Measurements from ENCODE around the gene ATP2B1. TPM values are rescaled to one million over a fixed set of nuclear protein-coding genes. Genes with fewer than 3 reads are reported as not detected.
A peak's percentile ranks its signal among the peaks of the same experiment; 100 is the strongest.

The ATP2B1 gene
- total RNA-seq, 1 donor = 56.8 TPM

DNA sequence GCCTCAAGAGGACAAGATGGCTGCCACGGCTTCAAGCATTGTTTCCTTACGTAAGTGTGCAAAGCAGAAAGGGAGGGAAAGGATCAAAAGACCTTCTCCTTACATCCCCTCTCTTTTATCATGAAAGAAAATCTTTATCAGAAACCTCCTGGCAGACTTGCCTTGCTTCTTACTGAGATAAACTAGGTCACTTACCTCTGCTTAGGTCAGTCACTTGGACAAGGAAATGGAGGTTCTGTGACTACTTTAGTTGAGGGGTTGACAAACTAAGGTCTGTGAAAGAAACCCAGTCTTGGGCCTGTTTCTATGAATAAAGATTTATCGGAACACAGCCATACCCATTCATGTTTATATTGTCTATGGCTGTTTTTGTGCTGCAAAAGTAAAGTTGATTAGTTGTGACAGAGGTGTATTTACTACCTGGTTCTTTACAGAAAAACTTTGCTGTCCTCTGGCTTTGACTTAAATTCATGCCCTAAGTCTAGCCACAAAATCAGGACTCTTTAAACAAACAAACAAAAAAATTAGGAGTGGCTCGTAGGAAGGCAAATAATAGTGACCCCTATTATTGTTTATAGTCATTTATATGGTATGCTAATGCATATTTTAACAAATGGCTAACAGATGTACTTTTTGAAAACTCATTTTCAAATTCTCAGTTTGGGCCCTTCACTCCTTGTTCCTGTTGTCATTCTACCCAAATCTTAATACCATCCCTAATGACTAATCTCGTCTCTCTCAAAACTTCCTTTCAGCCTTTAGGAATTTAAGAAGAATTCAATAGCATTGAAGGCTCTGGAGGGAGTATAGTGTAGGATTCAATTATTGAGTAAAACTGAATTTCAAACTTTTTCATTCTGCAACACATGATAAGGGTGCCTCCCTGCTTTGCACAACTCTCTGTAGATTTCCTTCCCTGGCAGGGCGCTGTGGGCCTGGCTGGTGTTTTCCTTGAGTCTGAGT is 42.0 kb upstream of the ATP2B1 start:
- DNase-seq (ENCODE audit: low read depth) = peak; percentile 47
- TF ChIP-seq, protein P1, sequence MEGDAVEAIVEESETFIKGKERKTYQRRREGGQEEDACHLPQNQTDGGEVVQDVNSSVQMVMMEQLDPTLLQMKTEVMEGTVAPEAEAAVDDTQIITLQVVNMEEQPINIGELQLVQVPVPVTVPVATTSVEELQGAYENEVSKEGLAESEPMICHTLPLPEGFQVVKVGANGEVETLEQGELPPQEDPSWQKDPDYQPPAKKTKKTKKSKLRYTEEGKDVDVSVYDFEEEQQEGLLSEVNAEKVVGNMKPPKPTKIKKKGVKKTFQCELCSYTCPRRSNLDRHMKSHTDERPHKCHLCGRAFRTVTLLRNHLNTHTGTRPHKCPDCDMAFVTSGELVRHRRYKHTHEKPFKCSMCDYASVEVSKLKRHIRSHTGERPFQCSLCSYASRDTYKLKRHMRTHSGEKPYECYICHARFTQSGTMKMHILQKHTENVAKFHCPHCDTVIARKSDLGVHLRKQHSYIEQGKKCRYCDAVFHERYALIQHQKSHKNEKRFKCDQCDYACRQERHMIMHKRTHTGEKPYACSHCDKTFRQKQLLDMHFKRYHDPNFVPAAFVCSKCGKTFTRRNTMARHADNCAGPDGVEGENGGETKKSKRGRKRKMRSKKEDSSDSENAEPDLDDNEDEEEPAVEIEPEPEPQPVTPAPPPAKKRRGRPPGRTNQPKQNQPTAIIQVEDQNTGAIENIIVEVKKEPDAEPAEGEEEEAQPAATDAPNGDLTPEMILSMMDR (IDR thresholded peaks at IDR 0.05; ENCODE audit: insufficient read depth, low read length) = no peak
- no peak overlapping the region for H3K4me3 ChIP-seq (ENCODE audit: low read depth, low read length)

DNA sequence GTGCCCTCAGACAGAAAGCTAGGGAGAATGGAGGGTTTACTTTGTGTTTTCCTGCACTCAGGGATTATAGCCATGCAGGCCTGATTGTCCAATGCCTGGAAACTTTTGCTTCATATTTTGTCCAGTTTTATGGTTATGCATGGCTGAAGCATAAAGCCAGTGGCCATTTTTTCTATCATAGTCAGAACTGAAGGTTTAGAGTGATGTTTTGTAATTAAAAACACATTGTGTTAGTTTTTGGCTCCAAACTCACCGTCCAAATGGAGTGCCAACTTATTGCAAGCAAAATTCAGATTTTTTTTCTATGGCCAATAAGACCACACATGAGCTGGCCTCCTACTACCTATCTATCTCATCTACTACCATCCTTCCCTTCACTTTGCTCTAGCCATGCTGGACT is 40.2 kb upstream of the ATP2B1 start:
- H3K4me3 ChIP-seq (ENCODE audit: low read depth, low read length) = no peak overlapping the region
- DNase-seq (ENCODE audit: low read depth) = no peak
- TF ChIP-seq, protein P1 (IDR thresholded peaks at IDR 0.05; ENCODE audit: insufficient read depth, low read length) = no peak

DNA sequence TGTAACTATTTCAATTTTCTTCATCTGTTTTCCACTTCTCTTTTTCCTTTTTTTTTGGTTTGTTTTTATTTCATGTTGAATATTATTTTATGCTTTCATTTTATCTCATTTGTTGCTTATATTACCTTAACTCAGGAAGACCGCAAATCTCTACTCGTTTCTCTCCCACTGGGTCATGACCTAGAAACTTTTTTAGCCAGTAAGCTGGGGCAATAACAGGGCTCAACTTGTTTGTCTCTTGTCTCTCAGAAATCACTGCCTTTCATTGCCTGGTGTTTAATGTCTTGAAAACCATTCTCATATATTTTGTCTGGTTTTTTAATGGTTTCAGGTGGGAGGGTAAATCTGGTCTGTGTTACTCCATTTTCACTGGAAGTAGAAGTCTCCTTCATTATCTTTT is 36.6 kb upstream of the ATP2B1 start:
- TF ChIP-seq, protein P1 (IDR thresholded peaks at IDR 0.05; ENCODE audit: insufficient read depth, low read length) = no peak
- no peak overlapping the region for H3K4me3 ChIP-seq (ENCODE audit: low read depth, low read length)
- DNase-seq (ENCODE audit: low read depth) = no peak

DNA sequence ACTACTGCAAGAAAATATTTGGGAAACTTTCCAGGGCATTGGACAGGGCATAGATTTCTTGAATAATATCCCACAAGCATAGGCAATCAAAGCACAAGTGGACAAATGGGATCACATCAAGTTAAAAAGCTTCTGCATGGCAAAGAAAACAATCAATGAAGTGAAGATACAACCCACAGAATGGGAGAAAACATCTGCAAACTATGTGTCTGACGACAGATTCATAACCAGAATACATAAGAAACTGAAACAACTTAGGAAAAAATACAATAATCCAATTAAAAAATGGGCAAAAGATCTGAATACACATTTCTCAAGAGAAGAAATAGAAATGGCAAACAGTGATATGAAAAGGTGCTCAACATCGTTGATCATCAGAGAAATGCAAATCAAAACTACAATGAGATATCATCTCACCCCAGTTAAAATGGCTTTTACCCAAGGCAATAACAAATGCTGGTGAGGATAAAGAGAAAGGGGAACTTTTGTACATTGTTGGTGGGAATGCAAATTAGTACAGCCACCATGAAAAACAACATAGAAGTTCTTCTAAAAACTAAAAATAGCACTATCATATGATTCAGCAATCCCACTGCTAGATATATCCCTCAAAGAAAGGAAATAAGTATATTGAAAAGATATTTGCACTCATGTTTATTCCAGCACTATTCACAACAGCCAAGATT is 33.8 kb upstream of the ATP2B1 start:
- TF ChIP-seq, protein P1 (IDR thresholded peaks at IDR 0.05; ENCODE audit: insufficient read depth, low read length) = no peak
- H3K4me3 ChIP-seq (ENCODE audit: low read depth, low read length) = no peak overlapping the region
- DNase-seq (ENCODE audit: low read depth) = no peak

DNA sequence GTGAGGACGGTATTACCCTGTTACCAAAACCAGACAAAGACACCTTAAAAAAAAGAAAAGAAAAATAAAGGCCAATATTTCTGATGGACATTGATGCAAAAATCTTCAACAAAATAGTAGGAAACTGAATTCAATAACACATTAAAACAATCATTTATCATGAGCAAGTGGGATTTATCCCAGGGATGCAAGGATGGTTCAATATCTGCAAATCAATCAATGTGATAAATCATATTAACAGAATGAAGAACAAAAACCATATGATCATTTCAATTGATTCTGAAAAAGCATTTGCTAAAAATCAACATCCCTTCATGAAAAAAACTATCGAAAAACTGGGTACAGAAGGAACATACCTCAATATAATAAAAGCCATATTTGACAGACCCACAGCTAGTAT is 32.3 kb upstream of the ATP2B1 start:
- no peak overlapping the region for H3K4me3 ChIP-seq (ENCODE audit: low read depth, low read length)
- TF ChIP-seq, protein P1 (IDR thresholded peaks at IDR 0.05; ENCODE audit: insufficient read depth, low read length) = no peak
- no peak for DNase-seq (ENCODE audit: low read depth)

DNA sequence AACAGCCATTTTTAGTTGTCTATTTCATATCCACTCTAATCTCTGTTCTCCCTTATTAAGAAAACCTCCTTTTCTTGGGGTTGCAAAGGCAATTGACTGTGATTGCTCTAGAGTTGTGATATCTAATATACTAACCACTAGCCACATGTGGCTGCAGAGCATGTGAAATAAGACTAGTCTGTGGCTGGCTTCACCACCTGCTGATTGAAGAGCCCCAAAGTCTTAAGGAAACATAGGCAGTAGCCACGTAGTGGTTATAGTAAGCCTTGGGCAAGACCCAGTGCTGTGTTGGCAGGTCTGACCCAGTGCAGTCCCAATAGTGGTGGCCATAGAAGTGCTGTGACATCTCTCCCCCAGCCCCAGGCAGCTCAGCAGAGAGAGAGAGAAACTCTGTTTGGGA is 28.4 kb upstream of the ATP2B1 start:
- H3K4me3 ChIP-seq (ENCODE audit: low read depth, low read length) = no peak overlapping the region

More for the DNA sequence above, 28.4 kb upstream of the ATP2B1 start:
- DNase-seq (ENCODE audit: low read depth) = no peak
- TF ChIP-seq, protein P1 (IDR thresholded peaks at IDR 0.05; ENCODE audit: insufficient read depth, low read length) = no peak
